GM19468 (cell line): ENCODE data around the gene UQCR11.

Source experiments
- ATAC-seq: cut with Tn5 transposase; IDR thresholded peaks from one replicate; pipeline ENCODE4 v1.9.1; 2021; ENCODE audit warnings: mild to moderate bottlenecking, moderate library complexity, moderate number of reproducible peaks; ENCODE audit not compliant: unreplicated experiment; ENCODE audit errors: extremely low read depth

The UQCR11 gene

DNA sequence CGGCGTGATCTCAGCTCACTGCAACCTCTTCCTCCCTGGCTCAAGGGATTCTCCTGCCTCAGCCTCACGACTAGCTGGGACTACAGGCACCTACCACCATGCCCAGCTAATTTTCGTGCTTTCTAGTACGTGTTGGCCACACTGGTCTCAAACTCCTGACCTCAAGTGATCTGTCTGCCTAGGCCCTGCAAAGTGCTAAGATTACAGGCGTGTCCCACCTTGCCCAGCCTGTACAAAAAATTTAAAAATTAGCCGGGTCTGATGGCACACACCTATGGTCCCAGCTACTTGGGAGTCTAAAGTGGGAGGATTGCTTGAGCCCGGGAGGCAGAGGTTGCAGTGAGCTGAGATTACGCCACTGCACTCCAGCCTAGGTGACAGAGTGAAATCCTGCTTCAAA is 32.5 kb downstream of the UQCR11 start:
- ATAC-seq: no peak

DNA sequence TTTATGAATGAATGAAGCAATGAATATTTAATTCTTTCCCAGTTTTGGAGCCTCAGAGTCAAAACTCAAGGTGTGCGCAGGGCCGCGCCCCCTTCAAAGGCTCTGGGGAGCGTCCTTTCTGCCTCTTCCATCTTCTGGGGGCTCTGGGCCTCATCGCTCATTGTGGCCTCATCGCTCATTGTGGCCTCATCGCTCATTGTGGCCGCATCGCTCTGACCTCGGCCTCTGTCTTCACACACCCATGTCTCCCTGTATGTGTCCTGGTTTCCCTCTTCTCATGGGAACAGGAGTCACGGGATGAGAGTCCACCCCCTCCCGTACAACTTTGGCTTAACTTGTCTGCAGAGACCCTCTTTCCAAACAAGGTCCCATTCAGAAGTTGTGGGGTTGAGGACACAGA is 33.9 kb downstream of the UQCR11 start:
- no peak for ATAC-seq

DNA sequence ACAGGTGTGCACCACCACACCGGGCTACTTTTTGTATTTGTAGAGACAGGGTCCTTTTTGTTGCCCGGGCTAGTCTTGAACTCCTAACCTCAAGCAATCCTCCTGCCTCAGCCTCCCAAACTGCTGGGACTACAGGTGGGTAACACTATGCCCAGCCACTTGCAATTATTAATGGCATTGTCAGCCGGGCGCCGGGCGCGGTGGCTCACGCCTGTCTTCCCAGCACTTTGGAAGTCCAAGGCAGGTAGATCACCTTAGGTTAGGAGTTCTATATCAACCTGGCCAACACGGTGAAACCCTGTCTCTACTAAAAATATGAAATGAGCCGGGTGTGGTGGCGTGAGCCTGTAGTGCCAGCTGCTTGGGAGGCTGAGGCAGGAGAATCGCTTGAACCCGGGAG is 34.4 kb downstream of the UQCR11 start:
- no peak for ATAC-seq

- ATAC-seq: no peak
Measured at GRCh38 chr19:1569997-1570396, 35.3 kb downstream of the UQCR11 start.

GRCh38 chr19:1568320-1569019 is 36.8 kb downstream of the UQCR11 start, which contains the start of gene MEX3D:
MEX3D (minus strand) TSS chr19:1568325; CDS start chr19:1568058, 267 bp downstream.
- ATAC-seq: no peak

- ATAC-seq: no peak
Measured at GRCh38 chr19:1567848-1568227, 37.4 kb downstream of the UQCR11 start.

DNA sequence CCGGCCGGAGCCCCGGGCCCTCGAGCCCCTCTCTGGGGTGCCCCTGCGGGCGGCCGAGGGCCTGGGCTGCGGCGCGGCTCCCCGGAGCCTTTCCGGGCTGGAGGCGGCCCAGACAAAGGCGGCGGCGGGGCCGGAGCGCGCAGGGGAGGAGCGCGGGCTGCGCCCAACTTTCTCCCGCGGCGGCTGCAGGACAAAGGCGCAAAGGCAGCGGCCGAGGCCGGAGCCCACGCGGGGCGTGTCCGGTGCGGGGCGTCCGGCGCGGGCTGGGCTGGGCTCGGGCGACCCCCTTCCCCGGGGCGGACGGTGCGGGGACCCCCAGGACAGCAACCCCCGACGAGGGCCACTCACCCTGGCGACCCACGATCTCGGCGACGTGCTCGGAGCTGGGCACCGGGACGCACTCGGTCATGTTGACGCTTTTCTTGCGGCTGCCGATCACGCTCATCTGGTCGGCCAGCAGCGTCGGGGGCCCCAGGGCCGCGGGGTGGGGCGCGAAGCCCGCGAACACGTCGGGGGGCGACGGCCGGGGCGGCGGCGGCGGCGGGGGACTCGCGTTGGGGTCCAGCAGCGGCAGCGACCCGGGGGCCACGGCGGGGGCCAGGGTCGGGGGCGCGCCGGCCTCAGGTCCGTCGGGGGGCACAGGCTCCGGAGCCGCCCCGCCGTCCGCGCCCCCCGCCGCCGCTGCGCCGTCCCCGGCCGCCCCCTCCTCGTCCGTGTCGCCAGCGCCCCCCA is 38.0 kb downstream of the UQCR11 start:
- ATAC-seq: no peak

GRCh38 chr19:1566392-1567115 is 38.7 kb downstream of the UQCR11 start:
- no peak for ATAC-seq

GRCh38 chr19:1563251-1563650 is 42.0 kb downstream of the UQCR11 start:
- ATAC-seq: no peak

DNA sequence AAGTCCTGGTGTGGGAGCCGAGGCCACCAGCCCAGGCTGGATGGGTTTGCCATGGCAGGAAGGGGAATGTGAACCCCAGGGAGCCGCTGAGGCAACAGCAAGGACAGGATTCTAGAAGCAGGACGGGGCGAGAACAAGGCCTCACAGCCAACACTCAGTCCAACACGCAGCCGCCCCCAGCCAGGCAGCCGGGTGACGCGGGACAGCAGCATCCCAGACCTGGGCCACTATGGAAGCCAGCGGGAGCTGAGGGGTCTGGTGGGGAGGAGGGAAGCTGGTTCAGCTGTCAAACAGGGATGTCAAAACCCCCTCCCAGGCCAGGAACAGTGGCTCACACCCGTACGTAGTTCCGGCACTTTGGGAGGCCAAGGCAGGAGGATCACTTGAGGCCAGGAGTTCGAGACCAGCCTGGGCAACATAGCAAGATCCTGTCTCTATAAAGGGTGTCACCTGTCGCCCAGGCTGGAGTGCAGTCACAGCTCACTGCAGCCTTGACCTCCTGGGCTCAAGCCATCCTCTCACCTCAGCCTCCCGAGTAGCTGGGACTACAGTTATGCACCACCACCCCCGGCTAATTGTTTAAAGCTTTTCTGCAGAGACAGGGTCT is 43.9 kb downstream of the UQCR11 start:
- ATAC-seq: no peak

DNA sequence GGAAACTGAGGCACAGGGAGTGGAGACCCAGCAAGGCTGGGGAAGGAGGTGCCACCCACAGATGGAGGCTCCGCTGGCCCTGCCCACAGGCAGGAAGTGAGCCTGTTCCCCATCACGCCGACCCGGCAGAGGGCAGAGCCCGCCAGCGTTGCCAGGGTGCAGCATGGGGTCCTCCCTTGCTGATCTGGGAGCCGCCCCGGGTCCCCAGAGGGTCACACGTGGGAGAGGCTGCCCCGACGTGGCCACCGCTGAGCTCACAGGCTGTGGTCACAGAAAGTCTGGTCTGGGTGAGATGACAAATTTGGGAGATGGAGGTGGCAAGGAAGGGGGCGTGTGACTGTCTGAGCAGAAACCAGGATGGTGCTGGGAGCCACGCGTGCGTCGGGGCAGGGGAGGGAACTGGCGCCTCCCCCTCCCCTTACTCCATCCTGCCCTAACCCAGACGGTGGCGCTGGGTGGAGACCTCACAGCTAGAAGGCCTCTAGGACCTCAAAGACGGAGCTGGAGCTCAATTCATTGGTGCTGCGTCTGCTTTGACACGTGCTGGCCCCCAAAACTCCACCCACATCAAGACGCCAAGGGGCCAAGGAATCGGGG is 44.9 kb downstream of the UQCR11 start:
- ATAC-seq: no peak

GRCh38 chr19:1558552-1558951 is 46.7 kb downstream of the UQCR11 start:
- no peak for ATAC-seq

DNA sequence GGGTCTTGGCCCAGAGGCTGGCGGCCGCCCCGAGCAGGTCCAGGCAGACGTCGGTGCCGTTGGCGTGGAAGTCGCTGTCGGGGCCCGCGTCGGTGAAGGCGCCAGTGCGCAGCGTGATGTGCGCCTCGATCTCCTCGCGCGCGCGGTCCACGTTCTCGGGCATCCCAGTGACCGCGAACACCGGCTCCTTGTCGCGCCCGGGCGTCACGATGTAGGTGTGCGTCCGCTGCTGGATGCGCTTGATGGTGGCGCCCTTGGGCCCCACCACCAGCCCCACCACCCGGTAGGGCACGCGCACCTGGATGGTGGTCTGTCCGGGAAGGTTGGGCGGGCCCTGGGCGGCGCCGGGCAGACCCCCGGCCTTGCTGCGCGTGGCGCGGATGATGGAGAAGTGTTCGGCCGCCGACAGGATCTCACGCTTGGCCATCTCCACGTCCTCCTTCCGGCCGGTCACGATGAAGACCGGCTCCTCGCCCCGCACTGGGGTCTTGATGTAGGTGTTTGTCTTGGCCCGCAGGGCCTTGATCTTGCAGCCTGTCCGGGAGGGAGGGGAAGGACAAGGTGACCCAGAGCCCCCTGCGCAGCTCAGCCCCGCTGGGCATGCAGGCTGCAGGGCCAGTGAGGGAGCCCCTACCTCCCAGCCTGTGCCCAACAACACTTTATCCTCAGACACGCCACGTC is 48.7 kb downstream of the UQCR11 start:
- no peak for ATAC-seq

DNA sequence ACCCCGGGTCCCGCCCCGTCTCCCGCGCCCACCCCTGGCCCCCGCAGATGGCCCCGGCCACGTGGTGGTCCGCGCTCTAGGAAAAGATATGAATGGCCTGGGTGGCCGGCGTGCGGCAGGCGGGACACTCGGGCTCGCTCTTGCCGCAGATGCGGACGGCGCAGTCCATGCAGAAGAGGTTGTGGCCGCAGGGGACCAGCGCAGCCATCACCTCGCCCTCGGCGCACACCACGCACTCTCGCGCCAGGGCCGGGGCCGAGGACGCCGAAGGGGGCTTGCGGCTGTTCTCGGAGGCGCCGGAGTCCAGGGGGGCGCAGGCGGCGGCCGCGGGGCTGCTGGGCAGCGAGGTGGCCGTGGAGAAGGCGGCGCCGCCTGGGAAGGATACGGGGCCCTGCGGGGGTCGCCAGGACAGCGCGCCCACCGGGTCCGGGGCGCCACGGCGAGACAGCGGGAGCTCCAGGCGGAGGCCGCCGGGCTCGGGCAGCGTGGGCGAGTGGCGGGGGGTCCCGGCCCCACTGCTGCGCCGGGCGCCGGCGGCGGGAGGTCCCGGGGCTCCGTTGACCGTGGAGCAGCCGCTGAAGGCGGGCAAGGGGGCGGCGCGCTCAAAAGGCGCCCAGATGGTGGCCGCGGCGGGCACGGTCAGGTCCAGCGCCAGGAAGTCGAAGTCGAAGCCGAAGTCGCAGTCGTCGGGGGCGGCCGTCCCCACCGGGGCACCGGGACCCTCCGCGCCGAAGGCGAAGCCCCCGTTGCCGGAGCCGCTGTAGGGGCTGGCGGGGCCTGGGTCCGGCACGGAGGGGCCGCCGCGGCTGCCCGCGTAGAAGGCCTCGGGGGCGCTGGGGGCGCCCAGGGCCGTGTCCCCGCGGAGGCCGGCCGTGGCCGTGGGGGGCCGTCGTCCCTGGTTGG is 49.5 kb downstream of the UQCR11 start:
- ATAC-seq: no peak

- ATAC-seq: no peak
Measured at GRCh38 chr19:1554968-1555367, 50.3 kb downstream of the UQCR11 start.

DNA sequence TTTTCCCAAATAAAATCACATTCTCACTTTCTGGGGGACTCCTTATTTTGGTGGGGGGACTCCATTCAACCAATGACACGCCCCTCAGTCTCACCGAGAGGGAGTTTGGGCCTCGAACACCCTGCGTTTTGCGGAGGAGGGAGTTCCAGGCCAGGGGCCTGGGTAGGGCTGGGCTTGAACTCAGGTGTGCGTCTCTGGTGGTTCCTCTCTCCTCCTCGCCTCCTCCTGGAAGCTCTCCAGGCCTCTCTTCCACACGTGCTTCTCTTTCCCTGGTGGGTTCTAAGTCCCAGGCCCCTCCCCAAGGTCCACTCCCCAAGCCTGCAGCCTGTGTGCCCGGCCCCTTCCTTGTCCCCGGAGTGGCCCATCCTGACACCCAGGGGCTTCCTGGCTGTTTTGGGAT is 51.8 kb downstream of the UQCR11 start:
- no peak for ATAC-seq

DNA sequence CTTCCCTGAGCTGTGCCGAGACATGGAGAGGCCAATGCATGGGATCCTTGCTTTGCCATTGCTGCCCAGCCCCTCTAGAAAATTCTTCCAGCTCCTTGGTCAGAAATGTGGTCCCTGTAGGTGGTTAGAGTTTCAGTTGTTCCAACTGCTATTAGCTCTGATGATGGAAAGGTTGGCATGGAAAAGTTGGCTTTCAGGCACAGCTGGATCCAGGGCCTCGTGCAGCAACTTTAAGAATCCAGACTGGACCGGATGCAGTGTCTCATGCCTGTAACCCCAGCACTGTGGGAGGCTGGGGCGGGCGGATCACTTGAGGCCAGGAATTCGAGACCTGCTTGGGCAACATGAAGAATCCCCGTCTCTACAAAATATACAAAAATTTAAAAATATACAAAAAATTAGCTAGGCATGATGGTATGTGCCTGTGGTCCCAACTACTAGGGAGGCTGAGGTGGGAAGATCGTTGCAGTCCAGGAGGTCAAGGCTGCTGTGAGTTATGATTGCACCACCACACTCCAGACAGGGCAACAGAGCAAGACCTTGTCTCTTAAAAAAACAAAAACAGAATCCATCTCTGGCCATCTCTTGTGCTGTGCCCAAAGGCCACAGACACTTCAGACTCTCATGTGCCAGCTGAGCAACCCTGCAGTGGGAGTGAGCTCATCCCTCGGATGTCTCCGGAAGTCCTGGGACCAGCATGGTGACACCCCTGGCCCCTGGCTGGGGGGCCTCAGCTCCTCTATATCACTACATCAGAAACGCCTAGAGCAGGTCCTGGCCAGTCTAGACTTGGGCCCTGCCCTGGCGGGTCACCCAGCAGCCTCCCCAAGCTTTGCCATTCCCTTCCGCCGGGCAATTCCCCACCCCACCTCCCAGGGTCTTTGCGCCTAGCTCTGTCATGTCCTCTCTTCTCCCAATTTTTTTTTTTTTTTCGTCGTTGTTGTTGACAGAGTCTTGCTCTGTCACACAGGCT is 53.9 kb downstream of the UQCR11 start:
- ATAC-seq: no peak
